Measurements from ENCODE around the gene TMEM259. TPM values are rescaled to one million over a fixed set of nuclear protein-coding genes. Genes with fewer than 3 reads are reported as not detected.

Gene TMEM259
- total and polyA plus RNA-seq, 3 donors from 2014 or later = 164 to 405 (median 339) TPM

DNA sequence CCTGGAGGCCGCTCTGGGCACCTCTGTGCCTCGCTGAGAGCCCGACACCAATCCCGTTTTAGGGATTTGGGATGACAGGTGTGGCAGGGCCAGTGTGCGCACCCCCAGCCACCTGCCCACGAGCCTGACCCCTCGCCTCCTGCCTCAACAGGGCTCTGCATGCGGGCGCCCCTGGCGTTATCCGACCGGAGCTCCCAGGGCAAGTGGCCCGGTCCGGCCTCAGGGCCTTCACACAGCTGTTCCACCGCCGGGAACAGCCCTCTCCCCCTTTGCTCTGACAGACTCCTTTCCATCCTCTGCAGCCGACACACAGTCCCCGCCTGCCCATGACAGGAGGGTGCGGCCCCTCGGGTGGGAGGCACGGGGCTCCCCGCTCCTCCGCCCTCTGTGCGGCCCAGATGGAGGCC is 43.9 kb downstream of the TMEM259 start:
- H3K27me3 ChIP-seq = no peaks in the 10 kb centered on the region
- H3K9me3 ChIP-seq = no peaks in the 10 kb centered on the region
- TF ChIP-seq, protein P1, sequence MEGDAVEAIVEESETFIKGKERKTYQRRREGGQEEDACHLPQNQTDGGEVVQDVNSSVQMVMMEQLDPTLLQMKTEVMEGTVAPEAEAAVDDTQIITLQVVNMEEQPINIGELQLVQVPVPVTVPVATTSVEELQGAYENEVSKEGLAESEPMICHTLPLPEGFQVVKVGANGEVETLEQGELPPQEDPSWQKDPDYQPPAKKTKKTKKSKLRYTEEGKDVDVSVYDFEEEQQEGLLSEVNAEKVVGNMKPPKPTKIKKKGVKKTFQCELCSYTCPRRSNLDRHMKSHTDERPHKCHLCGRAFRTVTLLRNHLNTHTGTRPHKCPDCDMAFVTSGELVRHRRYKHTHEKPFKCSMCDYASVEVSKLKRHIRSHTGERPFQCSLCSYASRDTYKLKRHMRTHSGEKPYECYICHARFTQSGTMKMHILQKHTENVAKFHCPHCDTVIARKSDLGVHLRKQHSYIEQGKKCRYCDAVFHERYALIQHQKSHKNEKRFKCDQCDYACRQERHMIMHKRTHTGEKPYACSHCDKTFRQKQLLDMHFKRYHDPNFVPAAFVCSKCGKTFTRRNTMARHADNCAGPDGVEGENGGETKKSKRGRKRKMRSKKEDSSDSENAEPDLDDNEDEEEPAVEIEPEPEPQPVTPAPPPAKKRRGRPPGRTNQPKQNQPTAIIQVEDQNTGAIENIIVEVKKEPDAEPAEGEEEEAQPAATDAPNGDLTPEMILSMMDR (IDR thresholded peaks at IDR 0.05) = no peak
- no peak for TF ChIP-seq POLR2A (IDR thresholded peaks at IDR 0.05)
- intact Hi-C loops (cut with DNase I; ENCODE audit: low total_unique reads) = no loop called here
- no peak for DNase-seq
- H3K4me3 ChIP-seq = no peak overlapping the region
- no peak overlapping the region for H3K27ac ChIP-seq
- no peaks in the 10 kb centered on the region for H3K4me1 ChIP-seq
- no peaks in the 10 kb centered on the region for H3K36me3 ChIP-seq (ENCODE audit: low read depth, missing control alignments)
- 78 to 89% methylated on average over 17 to 23 of the region's 24 CpGs for WGBS, 2 donors

- no peak for TF ChIP-seq POLR2A (IDR thresholded peaks at IDR 0.05)
Measured at GRCh38 chr19:976476-976875, 44.4 kb downstream of the TMEM259 start.

DNA sequence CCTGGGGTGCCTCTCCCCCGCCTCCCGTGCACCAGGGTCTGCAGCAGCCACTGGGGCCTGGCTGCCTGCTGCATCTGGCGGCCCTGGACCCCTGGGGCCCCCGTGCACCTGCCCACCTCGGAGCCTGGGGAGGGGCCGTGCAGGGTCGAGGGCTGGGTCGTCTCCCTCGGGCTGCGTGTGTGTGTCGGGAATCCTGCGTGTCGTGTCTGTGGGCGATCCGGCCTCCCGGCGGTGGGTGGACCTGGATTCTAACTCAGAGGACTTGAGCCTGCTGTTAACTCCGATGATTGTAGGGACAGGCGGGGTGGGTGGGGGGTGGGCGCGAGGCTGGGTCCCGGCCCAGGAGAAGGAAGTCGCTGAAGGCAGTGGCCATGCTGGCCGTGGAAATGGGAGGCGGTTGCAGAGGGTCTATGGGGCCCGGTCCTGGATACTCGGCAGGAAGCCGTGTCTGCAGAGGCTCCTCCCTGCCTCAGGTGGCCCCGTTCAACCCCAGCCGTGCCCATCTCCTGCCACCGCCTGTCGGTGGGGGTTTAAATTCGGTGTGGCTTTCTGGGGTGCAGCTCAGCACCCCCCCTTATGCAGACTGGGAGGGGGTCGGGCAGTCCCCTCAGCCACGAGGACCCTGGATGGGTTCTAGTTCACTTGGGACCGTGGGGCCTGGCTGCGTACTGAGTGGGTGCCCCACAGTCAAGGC is 46.2 kb downstream of the TMEM259 start:
- Histone ChIP-seq H3K4me3 (no peak overlapping the region), H3K4me1 (no peaks in the 10 kb centered on the region), H3K27ac (no peak overlapping the region), H3K36me3 (ENCODE audit: low read depth, missing control alignments) (no peaks in the 10 kb centered on the region), H3K9me3 (no peaks in the 10 kb centered on the region), H3K27me3 (no peaks in the 10 kb centered on the region)
- intact Hi-C loops (cut with DNase I; ENCODE audit: low total_unique reads) = no loop called here
- WGBS, 2 donors = 84 to 87% methylated on average over 13 to 37 of the region's 37 CpGs
- no peak for DNase-seq
- no peak for TF ChIP-seq POLR2A (IDR thresholded peaks at IDR 0.05)
- TF ChIP-seq, protein P1 (IDR thresholded peaks at IDR 0.05) = no peak

More at GRCh38 chr19:976476-976875, 44.4 kb downstream of the TMEM259 start:
- Histone ChIP-seq H3K9me3 (no peaks in the 10 kb centered on the region), H3K36me3 (ENCODE audit: low read depth, missing control alignments) (no peaks in the 10 kb centered on the region), H3K4me3 (no peak overlapping the region), H3K27ac (no peak overlapping the region), H3K27me3 (no peaks in the 10 kb centered on the region), H3K4me1 (no peaks in the 10 kb centered on the region)
- 80 to 82% methylated on average over 10 of the region's 10 CpGs for WGBS, 2 donors
- no peak for DNase-seq
- intact Hi-C loops (cut with DNase I; ENCODE audit: low total_unique reads) = no loop called here

DNA sequence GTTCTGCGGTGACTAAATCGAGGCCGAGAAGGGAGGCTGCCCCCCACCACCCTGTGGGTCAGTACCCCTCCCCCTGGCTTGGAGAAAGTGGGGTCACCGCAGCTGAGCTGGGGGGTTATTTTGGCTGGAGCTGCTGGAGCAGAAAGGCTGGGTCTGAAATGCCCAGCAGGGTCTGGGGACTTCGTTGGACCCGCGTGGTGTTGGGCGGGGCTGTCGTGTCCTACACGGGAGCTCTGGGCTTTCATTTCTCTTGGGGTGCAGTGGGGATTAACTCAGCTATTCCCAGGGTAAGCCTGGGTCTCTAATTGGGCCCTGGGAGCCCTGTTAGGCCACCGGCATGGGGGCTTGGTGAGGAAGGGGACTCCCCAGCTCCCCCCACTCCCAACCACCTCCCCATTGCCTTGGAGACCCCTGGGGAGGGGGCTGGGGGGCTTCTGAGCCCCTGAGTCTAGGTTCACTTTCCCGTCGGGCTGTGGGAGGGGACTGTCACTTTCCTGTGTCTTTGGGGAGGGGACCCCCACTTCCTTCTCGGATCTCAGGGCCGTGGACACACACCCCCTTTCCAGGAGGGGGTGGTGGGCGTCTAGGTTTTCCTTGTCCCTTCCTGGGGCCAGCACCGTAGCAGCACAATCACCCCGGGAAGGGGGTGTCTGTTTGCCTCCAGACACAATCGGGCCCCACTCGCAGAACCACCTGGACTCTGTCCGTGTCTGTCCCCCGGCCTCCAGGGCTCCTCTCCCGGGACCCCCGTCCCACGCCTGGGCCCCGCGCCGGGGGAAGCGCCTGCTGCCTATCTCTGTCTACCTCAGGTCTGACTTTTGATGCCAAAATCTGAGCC is 47.0 kb downstream of the TMEM259 start:
- TF ChIP-seq, protein P1 (IDR thresholded peaks at IDR 0.05) = no peak
- no peak for TF ChIP-seq POLR2A (IDR thresholded peaks at IDR 0.05)
- Histone ChIP-seq H3K36me3 (ENCODE audit: low read depth, missing control alignments) (no peaks in the 10 kb centered on the region), H3K27me3 (no peaks in the 10 kb centered on the region), H3K4me3 (no peak overlapping the region), H3K4me1 (no peaks in the 10 kb centered on the region), H3K27ac (no peak overlapping the region), H3K9me3 (no peaks in the 10 kb centered on the region)
- DNase-seq = no peak
- intact Hi-C loops (cut with DNase I; ENCODE audit: low total_unique reads) = no loop called here
- 83 to 94% methylated on average over 18 to 29 of the region's 29 CpGs for WGBS, 2 donors

- no peaks in the 10 kb centered on the region for H3K36me3 ChIP-seq (ENCODE audit: low read depth, missing control alignments)
- H3K4me3 ChIP-seq = no peak overlapping the region
- H3K4me1 ChIP-seq = no peaks in the 10 kb centered on the region
- no peak for DNase-seq
- intact Hi-C loops (cut with DNase I; ENCODE audit: low total_unique reads) = no loop called here
- 91 to 96% methylated on average over 6 of the region's 6 CpGs for WGBS, 2 donors
- TF ChIP-seq, protein P1 (IDR thresholded peaks at IDR 0.05) = no peak
- TF ChIP-seq POLR2A (IDR thresholded peaks at IDR 0.05) = no peak
- no peaks in the 10 kb centered on the region for H3K9me3 ChIP-seq
- H3K27me3 ChIP-seq = no peaks in the 10 kb centered on the region
- no peak overlapping the region for H3K27ac ChIP-seq
Measured at GRCh38 chr19:972281-972680, 48.6 kb downstream of the TMEM259 start.
